HG03064 (cell line): ENCODE measurements around the gene GALNT13.

Experiments used
- ATAC-seq: cut with Tn5 transposase; IDR thresholded peaks from one replicate; pipeline ENCODE4 v1.9.1; 2021; ENCODE audit warnings: low read depth; ENCODE audit not compliant: unreplicated experiment

Gene GALNT13

DNA sequence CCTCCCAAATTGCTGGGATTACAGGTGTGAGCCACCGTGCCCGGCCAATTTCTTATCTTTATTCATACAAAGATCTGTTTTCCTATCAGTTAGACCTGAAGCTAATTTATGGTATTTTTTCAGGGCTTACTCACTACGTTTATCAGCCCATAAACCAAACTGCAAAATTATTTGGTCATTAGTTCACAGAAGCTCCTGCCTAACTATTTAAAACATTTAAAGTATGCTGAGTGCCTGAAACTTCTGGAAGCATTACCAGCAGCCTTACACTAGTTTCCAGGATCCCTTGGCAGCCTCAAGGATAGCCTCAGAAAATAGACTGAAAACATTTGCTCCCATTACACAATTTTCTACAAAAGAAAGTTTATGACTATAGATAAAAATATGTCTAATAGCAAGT, 68.8 kb downstream of the GALNT13 start:
- no peak for ATAC-seq

DNA sequence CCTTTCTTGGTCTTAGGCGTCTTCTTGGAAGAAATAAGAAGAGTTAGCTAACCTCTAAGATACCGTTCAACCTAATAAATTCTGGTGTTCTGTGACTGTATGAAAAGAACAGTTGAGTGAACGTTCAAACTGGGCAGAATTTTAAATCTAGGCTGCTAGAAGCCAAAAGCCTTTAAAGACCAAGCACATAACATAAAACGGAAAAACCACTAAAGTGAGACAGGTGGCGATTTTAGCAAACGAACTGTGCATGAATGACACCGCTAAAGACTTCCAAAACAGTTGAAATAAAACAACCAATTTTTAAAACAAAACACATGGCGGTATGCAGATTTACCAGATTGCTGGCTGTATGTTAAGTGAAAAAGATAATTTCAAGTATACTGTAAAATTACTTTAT, 73.1 kb downstream of the GALNT13 start:
- ATAC-seq, result no peak

DNA sequence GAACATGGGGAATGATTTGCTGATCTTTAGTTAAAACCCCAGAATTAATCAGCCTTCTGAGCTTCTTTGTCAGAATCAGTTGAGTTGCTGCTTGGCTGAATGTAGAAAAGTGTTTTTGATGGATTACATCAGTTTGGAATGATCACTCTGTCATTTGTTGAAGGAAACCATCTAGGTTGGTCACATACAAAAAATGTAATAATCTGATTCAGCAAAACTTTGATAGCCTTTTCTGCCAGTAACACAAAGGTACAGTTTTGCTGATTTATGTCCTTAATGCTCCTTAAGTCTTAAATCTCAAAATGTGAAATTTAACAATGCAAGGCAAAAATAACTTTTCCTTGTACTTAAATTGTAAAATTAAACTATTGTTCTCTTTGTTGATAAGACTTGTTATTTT, 74.3 kb downstream of the GALNT13 start:
- ATAC-seq, result no peak

DNA sequence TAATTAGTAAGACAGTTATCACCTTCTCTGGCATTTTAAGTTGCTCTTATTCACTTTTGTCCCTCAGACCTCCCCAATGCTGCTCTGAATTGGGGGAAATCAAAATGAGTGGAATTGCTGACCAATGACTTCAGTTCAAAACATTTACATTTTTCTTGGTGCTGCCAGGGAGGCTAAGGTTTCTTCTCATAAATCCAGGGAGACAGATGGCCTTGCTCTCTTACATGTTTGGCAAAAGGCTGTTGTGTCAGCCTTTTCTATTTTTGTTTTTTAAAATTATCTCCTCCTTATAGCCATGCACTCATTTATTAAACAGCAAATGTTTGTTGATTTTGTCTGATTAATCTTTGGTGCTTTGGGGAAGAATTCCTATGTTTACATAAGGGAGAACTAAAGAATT, 82.0 kb downstream of the GALNT13 start:
- ATAC-seq, result no peak

DNA sequence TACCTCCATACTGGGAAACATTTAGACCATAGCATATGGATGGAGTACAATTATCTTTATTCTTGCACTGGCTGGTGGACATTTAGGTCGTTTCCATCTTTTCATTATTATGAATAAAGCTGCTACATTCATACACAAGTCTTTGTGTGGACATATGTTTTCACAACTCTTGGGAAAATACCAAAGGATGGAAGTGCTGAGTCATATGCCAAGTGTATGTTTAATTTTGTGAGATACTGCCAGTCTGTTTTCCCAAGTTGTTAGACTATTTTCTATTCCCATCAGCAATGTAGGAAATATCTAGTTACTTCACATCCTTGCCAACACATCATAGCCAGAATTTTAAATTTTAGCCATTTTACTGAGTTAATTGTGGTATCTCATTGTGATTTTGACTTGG, 91.5 kb downstream of the GALNT13 start:
- ATAC-seq, result no peak

DNA sequence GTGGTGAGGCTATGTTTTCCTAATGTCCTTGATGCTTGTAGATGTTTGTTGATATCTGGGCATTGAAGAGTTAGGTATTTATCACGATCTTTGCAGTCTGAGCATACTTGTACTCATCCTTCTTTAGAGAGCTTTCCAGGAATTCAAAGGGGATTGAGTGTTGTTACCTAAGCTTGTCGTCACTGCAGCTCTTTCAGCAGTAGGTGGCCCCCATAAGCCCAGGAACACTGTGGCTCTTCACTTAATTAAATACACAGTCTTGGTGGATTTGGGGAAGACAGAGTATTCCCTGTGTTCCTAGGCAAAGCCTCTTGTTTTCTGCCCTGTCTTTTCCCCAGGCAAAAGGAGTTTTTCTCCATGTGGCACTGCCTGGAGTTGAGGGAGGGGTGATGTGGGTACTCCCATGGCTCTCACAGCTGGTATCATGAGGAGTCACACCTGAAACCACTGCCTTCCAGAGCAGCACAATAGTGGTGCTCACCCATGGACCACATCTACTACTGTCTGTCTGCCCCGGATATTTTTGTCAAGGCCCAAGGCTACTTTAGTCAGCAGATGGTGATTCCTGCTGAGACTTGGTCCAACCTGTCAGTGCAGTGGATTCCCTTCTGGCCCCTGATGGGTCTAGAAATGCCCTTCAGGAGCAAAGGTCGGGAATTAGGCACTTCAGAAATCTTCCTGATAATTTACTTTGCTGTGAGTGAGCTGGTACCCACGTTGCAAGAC, 95.7 kb downstream of the GALNT13 start:
- no peak for ATAC-seq

DNA sequence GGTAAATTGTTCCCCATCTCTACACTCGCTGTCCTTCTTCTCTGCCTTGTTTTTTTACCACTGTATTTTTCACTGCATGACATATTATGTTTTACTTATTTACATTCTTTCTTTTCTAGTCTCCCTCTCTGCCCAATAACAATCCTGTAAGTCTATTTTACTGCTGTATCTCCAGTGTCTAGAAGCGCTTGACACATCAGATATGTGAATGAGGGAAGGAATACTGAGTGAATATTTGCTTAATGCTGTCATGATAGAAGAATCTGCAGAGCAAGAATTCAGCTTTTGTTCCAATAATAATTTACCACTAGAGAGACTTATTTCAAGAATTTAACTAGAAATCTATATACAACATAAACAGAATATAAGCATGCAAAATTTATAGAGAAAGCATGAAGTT, 99.5 kb downstream of the GALNT13 start:
- ATAC-seq, result no peak

DNA sequence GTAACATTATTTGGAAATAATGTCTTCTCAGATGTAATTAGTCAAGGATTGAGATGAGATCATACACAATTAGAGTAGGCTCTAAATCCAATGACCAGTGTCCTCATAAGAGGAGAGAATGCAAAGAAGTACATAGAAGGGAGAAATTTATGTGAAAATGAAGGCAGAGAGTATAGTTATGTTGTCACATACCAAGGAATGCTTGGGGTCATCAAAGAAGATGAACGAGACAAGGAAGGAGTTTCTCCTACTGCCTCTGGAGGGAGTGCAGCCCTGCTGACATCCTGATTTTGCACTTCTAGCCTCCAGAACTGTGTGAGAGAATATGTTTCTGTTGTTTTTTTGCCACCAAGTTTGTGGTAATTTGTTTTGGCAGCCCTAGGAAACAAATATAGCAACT, 100.1 kb downstream of the GALNT13 start:
- ATAC-seq, result no peak

DNA sequence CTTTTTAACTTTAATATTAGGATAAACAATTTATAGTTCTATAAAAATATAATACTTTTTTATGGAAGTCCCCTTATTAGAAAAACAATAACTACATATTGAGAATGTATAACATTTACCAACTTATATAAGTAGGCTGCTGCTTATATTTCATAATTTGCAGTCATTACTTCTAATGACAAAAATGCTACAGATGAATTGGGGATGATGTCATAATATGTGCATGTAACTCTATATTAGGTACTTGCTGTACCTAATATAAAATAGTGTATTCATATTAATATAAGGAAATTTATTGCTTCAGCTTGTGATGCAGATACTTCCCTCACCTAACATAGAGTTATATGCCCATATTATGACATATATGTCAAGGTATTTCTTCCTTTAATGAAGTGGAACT, 100.7 kb downstream of the GALNT13 start:
- no peak for ATAC-seq

DNA sequence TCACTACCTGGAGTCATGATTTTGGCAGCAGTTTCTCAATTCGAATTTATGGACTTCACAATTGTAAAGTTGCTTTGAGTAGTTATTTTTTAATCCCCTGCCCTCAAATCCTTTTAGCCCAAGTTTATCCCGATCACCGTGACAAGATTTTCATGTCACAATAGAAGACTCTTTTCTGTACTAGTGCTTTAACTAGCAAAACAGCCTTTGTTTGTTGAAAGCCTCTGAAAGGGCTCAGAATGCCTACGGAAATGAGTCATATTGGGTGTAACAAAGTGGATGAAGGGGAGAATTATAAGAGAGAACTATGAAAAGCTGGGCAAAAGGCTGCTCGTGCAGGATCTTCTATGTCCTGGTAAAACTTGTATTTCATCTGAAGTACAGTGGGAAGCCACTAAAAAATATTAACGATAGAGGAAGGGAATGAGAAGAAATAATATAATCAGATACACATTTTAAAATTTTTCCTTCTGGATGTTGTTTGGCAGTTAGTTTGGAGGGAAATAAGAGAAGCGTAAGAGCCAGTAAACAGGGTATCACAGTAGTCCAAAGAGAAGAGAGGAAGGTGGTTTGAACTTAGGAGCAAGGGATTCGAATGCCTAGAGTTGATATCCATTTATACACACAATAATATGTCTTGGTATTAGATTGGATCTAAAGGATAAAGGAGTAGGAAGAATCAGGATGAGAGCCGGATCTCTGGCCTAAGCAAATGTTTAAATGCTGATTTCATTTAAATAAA, 114.9 kb downstream of the GALNT13 start:
- no peak for ATAC-seq

DNA sequence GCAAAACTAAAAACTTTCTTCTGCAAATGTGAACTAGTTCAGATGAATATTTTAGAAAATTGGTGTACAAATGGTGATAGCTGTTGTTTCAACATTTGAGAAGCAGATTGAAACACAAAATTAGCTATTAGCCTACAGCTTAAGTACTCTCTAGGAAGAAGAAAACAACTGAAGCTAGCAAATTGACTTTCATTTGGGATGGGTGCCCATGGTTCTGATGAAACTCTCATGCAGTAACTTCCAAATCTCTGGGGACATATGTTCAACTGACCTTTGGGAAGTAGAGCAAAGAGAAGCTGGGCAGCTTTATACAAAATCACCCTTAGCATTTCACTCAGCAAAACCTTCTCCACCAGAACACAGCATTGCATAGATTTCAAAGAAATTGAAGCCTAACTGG, 119.0 kb downstream of the GALNT13 start:
- ATAC-seq, result no peak

DNA sequence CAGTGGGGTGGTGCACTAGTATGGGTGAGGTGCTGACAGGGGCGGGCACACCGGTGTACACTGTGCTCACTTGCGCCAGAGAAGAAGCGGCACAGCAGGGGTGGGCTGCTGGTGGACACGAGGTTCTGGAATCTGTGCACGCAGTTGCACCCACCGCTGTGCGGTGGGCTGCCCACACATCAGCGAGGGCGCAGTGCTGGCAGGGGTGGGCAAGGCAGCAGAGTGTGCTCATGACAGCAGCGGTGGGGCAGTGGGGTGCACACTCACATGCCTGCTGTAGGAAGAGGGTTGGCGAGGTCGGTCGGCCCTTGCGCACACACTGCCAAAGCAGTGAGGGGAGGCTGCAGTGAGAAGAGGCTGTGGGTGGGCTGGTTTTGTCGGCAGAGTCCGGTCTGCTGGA, 141.8 kb downstream of the GALNT13 start:
- no peak for ATAC-seq

DNA sequence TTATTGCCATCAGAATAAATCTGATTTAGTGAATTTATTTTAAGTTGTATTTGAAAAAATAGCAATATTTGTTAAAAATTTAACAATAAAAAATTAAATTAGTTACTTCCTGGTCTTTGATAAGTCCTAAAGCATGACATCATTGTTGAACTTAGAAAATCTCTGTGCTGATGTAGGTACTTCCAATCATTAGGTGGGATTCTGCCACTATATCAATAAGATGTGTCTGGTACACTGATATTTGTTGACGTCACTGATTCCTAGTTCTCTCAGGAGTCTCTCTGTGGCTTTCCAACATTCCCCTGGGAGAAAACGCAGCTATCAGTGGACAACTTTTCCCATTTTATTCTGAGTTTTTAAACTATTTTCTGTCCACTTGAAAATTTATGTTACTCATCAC, 143.5 kb downstream of the GALNT13 start:
- no peak for ATAC-seq

DNA sequence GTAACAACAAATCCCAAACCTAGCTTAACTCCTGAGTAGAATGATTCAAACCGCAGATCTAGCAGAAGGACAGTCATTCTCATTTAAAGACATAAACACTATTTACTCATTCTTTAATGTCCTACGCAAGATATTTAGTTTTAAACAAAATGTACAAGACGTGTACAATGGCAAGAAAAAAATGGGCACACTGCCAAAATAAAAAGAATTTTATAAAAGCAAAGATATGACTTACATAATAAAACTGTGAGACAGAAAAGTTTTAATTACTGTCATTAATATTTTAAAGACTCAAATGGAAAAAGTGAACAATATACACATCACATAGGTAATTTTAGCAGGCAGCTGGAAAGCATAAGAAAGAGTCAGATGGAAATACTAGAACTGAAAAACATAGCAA, 157.8 kb downstream of the GALNT13 start:
- no peak for ATAC-seq

DNA sequence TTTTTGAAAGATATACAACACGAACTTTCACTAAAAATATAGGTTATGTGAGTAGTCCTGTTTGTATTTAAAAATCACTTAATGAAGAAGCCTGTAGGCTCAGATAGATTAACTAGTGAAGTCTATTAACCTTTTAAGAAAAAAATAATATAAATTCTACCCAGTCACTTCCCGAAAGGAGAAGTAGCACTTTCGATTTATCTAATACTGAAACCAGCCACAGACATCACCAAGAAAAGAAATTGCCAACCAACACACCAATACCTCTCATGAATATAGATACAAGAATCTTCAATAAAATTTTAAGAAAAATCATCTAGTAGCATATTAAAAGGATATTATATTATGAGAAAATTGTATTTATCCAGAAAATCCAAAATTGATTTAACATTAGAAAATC, 160.5 kb downstream of the GALNT13 start:
- no peak for ATAC-seq

DNA sequence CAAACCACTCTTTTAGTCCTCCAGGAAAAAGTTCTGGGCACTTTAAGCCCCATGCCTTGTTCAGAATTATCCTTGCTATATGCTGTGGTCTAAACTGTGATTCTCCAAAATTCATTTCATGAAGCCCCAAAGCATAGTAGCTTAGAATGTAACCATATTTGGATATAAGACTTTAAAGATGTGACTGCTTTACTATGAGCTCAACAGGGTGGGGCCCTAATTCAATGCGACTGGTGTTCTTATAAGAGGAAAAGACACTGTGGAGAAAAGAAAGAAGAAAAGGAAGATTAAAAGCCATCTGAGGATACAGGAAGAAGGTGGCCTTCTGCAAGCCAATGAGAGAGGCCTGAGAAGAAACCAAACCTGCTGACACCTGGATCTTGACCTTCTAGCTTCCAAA, 174.8 kb downstream of the GALNT13 start:
- no peak for ATAC-seq

DNA sequence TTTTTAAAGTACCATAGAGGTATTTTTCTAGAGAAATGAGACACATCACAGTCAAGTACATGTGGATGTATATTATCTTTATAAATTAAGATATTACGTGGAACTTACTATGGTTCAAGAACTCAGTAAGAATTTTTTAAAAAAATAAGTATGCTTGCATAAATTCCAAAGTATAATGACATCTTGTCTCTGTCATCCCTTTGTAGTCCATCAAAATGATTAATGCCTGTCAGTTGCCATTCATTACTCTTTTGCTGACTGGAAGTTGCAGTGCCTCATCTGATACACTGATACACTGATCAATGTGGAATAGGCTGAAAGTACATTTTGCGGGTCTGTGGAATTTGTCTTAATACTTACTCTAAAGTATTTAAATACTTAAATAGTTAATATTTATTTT, 177.2 kb downstream of the GALNT13 start:
- no peak for ATAC-seq

DNA sequence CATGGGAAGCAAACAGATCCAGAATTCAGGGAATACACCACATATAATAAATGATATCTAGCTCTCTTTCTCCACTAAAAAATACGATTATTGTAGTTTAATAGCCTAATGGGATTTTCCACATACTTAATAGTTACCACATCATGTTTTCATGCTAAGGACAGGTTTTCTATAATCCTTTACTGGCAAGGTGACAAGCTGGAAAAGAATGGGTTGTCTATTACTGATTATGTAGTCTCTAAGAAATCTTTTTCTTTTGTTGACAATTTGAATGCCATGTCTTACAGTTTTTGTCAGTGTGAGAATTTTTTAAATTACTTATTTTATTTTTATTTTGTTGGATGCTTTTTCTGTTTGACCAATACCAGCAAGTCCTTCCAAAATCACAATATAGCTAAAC, 177.8 kb downstream of the GALNT13 start:
- no peak for ATAC-seq

DNA sequence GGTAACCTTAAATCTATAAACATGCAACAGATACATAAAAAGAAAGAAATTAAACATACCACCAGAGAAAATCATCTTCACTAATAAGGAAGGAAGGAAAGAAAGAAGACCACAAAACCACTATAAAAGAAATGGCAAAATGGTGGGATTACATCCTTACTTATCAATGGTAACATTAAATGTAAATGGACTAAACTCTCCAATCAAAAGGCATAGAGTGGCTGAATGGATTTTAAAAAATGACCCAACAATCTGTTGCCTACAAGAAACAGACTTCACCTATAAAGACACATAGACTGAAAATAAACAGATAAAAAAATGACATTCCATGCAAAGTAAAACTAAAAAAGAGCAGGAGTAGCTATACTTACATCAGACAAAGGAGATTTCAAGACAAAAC, 195.4 kb downstream of the GALNT13 start:
- no peak for ATAC-seq

DNA sequence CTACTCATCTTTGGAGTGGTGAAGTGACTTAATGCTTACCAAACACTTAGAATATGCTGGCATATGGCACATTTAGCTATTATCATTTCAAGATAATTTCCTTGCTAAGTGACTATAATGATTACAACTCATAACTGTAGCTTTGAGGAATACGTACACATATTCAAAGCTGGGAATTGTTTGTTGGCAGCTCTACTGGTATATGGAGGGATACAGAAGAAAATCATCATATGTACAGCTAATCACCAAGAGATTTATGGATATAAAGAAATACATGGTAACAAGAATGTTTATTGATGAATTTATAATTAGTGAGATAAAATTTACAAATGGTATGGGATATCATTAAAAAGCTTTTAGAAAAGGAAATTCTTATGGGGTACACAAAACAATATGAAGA, 207.2 kb downstream of the GALNT13 start:
- ATAC-seq, result no peak

DNA sequence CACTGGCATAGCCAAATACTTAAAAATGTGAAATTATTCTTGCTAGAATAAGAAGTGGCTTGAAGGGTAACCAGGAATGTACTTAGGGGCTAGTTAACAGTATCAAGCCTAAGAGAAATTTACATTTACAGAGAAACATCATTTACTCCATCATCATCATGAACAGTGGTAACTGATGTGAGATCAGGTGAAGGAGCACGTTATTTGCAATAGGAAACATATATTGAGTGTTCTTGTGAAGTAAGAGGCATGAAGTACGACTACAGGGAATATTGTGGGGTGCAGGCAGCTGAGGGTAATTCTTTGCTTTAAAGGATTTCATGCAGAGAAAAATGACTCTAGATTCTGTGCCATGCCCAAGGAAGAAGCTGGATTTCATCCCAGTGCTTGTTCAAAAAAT, 220.8 kb downstream of the GALNT13 start:
- ATAC-seq, result no peak

DNA sequence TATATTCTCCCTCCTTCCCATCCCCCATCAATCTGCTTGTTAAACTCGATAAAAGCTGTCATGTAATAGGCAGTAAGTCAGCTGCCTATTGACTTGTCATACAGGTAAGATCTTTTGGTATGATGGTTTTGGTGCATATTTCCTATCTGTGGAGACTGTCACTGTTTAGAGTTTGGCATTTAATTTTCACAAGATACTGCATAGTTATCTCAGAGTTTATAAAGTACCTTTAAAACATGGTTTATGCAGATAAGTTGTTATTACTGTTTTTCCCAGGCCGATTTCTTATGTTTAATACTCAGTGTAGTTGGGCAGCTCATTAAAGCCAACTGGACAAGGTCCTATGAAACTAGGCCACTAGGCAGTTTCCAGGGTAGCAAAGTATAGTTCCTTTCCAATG, 222.1 kb downstream of the GALNT13 start:
- ATAC-seq, result no peak
